ENCODE results near the gene CYP4F8. TPM values are rescaled to one million over a fixed set of nuclear protein-coding genes. Genes with fewer than 3 reads are reported as not detected.
A peak's percentile ranks its signal among the peaks of the same experiment; 100 is the strongest.

The CYP4F8 gene
- polyA plus RNA-seq, 1 of the 3 experiments (the other 2 are of a cell fraction), result not detected

DNA sequence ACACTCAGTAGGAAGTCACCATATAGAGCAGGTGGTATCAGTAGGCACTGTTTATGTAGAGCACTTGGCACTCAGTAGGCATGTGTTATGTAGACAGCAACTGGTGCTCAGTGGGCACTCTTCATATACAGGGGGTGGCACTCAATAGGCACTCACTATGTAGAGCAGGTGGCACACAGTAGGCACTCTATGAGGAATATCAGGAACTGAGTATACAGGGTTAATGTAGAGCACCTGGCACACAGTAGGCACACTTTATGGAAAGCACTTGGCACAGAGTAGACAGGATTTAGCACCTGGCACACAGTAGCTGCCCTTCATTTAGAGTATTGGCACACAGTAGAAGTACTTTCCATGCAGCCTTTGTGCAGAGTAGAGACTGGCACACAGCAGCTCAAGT is 24.6 kb downstream of the CYP4F8 start (continued):
- TF ChIP-seq, protein P1, sequence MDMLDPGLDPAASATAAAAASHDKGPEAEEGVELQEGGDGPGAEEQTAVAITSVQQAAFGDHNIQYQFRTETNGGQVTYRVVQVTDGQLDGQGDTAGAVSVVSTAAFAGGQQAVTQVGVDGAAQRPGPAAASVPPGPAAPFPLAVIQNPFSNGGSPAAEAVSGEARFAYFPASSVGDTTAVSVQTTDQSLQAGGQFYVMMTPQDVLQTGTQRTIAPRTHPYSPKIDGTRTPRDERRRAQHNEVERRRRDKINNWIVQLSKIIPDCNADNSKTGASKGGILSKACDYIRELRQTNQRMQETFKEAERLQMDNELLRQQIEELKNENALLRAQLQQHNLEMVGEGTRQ (IDR thresholded peaks at IDR 0.05; ENCODE audit: borderline replicate concordance, low read depth, low read length), result no peak
- no peak for TF ChIP-seq CHD2 (IDR thresholded peaks at IDR 0.05; ENCODE audit: low read length, partially characterized antibody)

GRCh38 chr19:15640294-15640903 is 25.4 kb downstream of the CYP4F8 start, which contains the start of gene CYP4F3:
TSS of gene CYP4F3 (plus strand) at chr19:15640897. CDS start at chr19:15641416, 519 bp downstream.
- no peaks in the 10 kb centered on the region for H3K9me3 ChIP-seq
- no peak within 1 kb of the TSS for H2AFZ ChIP-seq (ENCODE audit: low read depth)
- peak; percentile 24 for DNase-seq
- CTCF ChIA-PET, result no interaction called here
- H3K9me2 ChIP-seq, result no peaks in the 10 kb centered on the region
- no peak within 1 kb of the TSS for H3K4me3 ChIP-seq (ENCODE audit: low read depth in 2 of 2, low read length in 1 of 2)
- no peak for TF ChIP-seq PBX3 (IDR thresholded peaks at IDR 0.05)
- no peak for TF ChIP-seq MEF2A (IDR thresholded peaks at IDR 0.05; ENCODE audit: borderline replicate concordance, low read depth)
- no peak for TF ChIP-seq MXI1 (IDR thresholded peaks at IDR 0.05; ENCODE audit: low read depth, low read length)
- TF ChIP-seq POLR2AphosphoS5 (IDR thresholded peaks at IDR 0.05; ENCODE audit: low read depth, low read length), result no peak
- H3K79me2 ChIP-seq (ENCODE audit: insufficient read depth), result no peaks in the 10 kb centered on the region
- no peak within 1 kb of the TSS for H3K27ac ChIP-seq (ENCODE audit: low read depth in 2 of 2, low read length in 1 of 2)
- H3F3A ChIP-seq (replicated peaks; ENCODE audit: insufficient read depth), result no peaks in the 10 kb centered on the region
- POLR2A ChIA-PET, result no interaction called here
- H4K20me1 ChIP-seq (ENCODE audit: insufficient read depth), result no peaks in the 10 kb centered on the region
- no peak within 1 kb of the TSS for H3K4me2 ChIP-seq
- no peak within 1 kb of the TSS for H3K9ac ChIP-seq
- no peaks in the 10 kb centered on the region for H3K36me3 ChIP-seq (replicated peaks in 1 of 2; ENCODE audit: control insufficient read depth in 1 of 2, insufficient read depth in 2 of 2, low read length in 1 of 2)
- H3K4me1 ChIP-seq (ENCODE audit: control insufficient read depth in 1 of 2, insufficient read depth in 2 of 2, low read depth in 1 of 2, low read length in 1 of 2), result no peaks in the 10 kb centered on the region
- WGBS (ENCODE audit: low lambda C conversion rate), result 0% methylated on average over 1 of the region's 6 CpGs
- H3K27me3 ChIP-seq (ENCODE audit: insufficient read depth), result no peaks in the 10 kb centered on the region

GRCh38 chr19:15640904-15641597 is 26.0 kb downstream of the CYP4F8 start:
- no peak overlapping the region for H3K4me3 ChIP-seq (ENCODE audit: low read depth in 2 of 2, low read length in 1 of 2)
- no peaks in the 10 kb centered on the region for H3K36me3 ChIP-seq (replicated peaks in 1 of 2; ENCODE audit: control insufficient read depth in 1 of 2, insufficient read depth in 2 of 2, low read length in 1 of 2)
- H3K9me3 ChIP-seq, result no peaks in the 10 kb centered on the region
- no peak for DNase-seq
- H3K4me2 ChIP-seq, result no peak overlapping the region
- H3K4me1 ChIP-seq (ENCODE audit: control insufficient read depth in 1 of 2, insufficient read depth in 2 of 2, low read depth in 1 of 2, low read length in 1 of 2), result no peaks in the 10 kb centered on the region
- CTCF ChIA-PET, result no interaction called here
- H3K9ac ChIP-seq, result no peak overlapping the region
- no peak overlapping the region for H2AFZ ChIP-seq (ENCODE audit: low read depth)
- H3K9me2 ChIP-seq, result no peaks in the 10 kb centered on the region
- no peak overlapping the region for H3K27ac ChIP-seq (ENCODE audit: low read depth in 2 of 2, low read length in 1 of 2)
- no peaks in the 10 kb centered on the region for H3K27me3 ChIP-seq (ENCODE audit: insufficient read depth)
- H4K20me1 ChIP-seq (ENCODE audit: insufficient read depth), result no peaks in the 10 kb centered on the region
- TF ChIP-seq NRF1 (IDR thresholded peaks at IDR 0.05; ENCODE audit: low read depth, low read length), result no peak
- no peak for TF ChIP-seq SIN3A (IDR thresholded peaks at IDR 0.05; ENCODE audit: borderline replicate concordance, low read depth, low read length)
- TF ChIP-seq EZH2phosphoT487 (IDR thresholded peaks at IDR 0.05; ENCODE audit: borderline replicate concordance, low read depth), result no peak
- TF ChIP-seq, protein P2, sequence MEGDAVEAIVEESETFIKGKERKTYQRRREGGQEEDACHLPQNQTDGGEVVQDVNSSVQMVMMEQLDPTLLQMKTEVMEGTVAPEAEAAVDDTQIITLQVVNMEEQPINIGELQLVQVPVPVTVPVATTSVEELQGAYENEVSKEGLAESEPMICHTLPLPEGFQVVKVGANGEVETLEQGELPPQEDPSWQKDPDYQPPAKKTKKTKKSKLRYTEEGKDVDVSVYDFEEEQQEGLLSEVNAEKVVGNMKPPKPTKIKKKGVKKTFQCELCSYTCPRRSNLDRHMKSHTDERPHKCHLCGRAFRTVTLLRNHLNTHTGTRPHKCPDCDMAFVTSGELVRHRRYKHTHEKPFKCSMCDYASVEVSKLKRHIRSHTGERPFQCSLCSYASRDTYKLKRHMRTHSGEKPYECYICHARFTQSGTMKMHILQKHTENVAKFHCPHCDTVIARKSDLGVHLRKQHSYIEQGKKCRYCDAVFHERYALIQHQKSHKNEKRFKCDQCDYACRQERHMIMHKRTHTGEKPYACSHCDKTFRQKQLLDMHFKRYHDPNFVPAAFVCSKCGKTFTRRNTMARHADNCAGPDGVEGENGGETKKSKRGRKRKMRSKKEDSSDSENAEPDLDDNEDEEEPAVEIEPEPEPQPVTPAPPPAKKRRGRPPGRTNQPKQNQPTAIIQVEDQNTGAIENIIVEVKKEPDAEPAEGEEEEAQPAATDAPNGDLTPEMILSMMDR (IDR thresholded peaks at IDR 0.05), result no peak
- no peak for TF ChIP-seq MEF2A (IDR thresholded peaks at IDR 0.05; ENCODE audit: borderline replicate concordance, low read depth)
- no peak for TF ChIP-seq TAF1 (IDR thresholded peaks at IDR 0.05; ENCODE audit: borderline replicate concordance, low read depth, low read length)
- no peak for TF ChIP-seq RAD21 (IDR thresholded peaks at IDR 0.05; ENCODE audit: low read length)
- no peak for TF ChIP-seq CHD2 (IDR thresholded peaks at IDR 0.05; ENCODE audit: low read length, partially characterized antibody)
- no peak for TF ChIP-seq USF1 (IDR thresholded peaks at IDR 0.05; ENCODE audit: borderline replicate concordance, low read depth)
- no peaks in the 10 kb centered on the region for H3F3A ChIP-seq (replicated peaks; ENCODE audit: insufficient read depth)
- POLR2A ChIA-PET, result no interaction called here
- WGBS (ENCODE audit: low lambda C conversion rate), result 8% methylated on average over 11 of the region's 12 CpGs
- H3K79me2 ChIP-seq (ENCODE audit: insufficient read depth), result no peaks in the 10 kb centered on the region

Measured in SK-N-SH (cell line).